Rectal smooth muscle tissue (tissue), 1 donor: Measurements from ENCODE around the gene ACTMAP.
"Not testable (repeated sequence)": the region's sequence is repeated elsewhere in the genome, so short reads cannot be mapped to it uniquely, and the experiment has no call there.

Experiments used
- H3K27ac ChIP-seq: one replicate; pipeline ENCODE4 v1.7.0; 2013; ENCODE audit warnings: low read depth, low read length, inconsistent platforms
- H3K27me3 ChIP-seq: one replicate; pipeline ENCODE4 v1.7.0; 2013; ENCODE audit warnings: low read length; ENCODE audit not compliant: control insufficient read depth, insufficient read depth
- H3K36me3 ChIP-seq: one replicate; pipeline ENCODE4 v1.7.0; 2013; ENCODE audit warnings: low read length; ENCODE audit not compliant: control insufficient read depth, insufficient read depth
- H3K4me1 ChIP-seq: one replicate; pipeline ENCODE4 v1.7.0; 2013; ENCODE audit warnings: low read length; ENCODE audit not compliant: control insufficient read depth, insufficient read depth
- H3K4me3 ChIP-seq: one replicate; pipeline ENCODE4 v1.7.0; 2013; ENCODE audit warnings: low read length
- H3K9ac ChIP-seq: one replicate; pipeline ENCODE4 v1.7.0; 2013; ENCODE audit warnings: low read length

ACTMAP gene

DNA sequence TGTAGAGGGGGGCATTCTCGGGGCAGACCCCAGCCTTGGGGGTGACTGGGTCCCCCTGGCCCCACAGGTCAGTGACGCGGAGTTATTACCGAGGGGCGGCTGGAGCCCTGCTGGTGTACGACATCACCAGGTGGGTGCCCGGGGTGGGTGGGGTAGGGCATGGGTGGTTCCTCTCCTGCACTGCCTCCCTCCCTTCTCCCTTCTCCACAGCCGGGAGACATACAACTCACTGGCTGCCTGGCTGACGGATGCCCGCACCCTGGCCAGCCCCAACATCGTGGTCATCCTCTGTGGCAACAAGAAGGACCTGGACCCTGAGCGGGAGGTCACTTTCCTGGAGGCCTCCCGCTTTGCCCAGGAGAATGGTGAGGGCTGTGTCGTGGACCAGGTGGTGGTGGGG, 33.4 kb upstream of the ACTMAP start:
- no peak overlapping the region for H3K9ac ChIP-seq
- H3K27me3 ChIP-seq = no peaks in the 10 kb centered on the region
- no peak overlapping the region for H3K4me3 ChIP-seq
- H3K4me1 ChIP-seq = peaks cover 6% of the 10 kb centered on the region
- H3K27ac ChIP-seq = no peak overlapping the region
- peaks cover 4% of the 10 kb centered on the region for H3K36me3 ChIP-seq

DNA sequence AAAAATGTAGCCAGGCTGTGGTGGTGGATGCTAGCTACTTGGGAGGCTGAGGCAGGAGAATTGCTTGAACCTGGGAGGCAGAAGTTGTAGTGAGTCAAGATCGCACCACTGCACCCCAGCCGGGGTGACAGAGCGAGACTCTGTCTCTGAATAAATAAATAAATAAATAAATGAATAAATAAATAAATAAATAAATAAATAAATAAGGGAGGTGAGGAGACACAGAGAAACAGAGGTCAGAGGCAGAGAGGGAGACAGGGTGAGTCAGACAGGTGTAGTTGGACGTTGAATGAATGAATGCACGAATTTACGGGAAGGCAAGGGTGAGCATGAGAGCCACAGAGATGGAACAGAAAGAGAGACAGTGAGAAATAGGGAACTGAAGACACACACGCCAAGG, 30.9 kb upstream of the ACTMAP start:
- Histone ChIP-seq H3K4me1 (peaks cover 13% of the 10 kb centered on the region), H3K27me3 (no peaks in the 10 kb centered on the region), H3K4me3 (no peak overlapping the region), H3K9ac (no peak overlapping the region), H3K36me3 (peaks cover 4% of the 10 kb centered on the region), H3K27ac (no peak overlapping the region)

DNA sequence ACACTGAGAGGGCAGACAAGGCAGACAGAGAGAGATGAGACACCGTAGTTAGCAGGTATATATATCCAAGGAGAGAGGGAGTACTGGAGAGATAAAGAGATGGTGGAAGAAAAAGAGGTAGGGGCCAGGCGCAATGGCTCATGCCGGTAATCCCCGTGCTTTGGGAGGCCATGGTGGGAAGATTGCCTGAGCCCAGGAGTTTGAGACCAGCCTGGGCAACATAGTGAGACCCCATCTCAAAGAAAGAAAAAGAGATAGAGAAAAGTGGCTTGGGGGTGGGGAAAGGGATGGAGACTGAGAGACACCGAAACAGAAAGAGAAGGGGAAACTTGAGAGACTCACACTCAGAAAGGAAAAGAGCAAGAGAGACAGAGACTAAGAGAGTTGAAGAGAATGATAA, 30.3 kb upstream of the ACTMAP start:
- peaks cover 13% of the 10 kb centered on the region for H3K4me1 ChIP-seq
- no peak overlapping the region for H3K27ac ChIP-seq
- H3K9ac ChIP-seq = no peak overlapping the region
- no peaks in the 10 kb centered on the region for H3K27me3 ChIP-seq
- H3K4me3 ChIP-seq = no peak overlapping the region
- peaks cover 4% of the 10 kb centered on the region for H3K36me3 ChIP-seq

DNA sequence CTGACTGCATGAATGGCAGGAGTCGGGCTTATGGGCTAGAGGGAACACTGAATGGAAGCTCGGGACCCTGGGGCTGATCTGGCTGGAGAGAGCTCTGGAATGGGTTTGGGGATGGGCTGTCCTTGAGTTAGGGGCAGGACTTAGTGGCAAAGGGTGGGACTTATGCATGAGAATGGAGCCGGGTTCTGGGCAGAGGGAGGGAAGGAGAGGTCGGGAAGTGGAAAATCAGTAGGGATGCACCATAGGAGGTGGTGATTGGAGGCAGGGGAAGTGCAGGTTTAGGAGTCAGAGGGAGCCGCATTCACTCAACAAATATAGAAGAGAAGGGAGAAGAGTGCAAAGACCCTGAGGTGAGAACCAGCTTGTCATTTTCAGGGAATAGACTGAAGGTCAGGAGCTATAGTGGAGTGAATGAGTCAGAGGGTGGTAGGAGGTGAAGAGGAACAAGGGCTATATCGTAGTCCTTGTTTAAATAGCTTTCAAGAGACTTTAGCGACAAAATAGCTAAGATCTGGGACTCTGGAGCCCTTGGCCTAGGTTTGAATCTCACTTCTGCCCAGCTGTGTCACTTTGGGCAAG, 28.5 kb upstream of the ACTMAP start:
- peak overlapping the region; percentile 93 for H3K9ac ChIP-seq
- peaks cover 4% of the 10 kb centered on the region for H3K36me3 ChIP-seq
- H3K4me3 ChIP-seq = peak overlapping the region; percentile 89
- peaks cover 13% of the 10 kb centered on the region for H3K4me1 ChIP-seq
- no peaks in the 10 kb centered on the region for H3K27me3 ChIP-seq
- H3K27ac ChIP-seq = peak overlapping the region; percentile 97

DNA sequence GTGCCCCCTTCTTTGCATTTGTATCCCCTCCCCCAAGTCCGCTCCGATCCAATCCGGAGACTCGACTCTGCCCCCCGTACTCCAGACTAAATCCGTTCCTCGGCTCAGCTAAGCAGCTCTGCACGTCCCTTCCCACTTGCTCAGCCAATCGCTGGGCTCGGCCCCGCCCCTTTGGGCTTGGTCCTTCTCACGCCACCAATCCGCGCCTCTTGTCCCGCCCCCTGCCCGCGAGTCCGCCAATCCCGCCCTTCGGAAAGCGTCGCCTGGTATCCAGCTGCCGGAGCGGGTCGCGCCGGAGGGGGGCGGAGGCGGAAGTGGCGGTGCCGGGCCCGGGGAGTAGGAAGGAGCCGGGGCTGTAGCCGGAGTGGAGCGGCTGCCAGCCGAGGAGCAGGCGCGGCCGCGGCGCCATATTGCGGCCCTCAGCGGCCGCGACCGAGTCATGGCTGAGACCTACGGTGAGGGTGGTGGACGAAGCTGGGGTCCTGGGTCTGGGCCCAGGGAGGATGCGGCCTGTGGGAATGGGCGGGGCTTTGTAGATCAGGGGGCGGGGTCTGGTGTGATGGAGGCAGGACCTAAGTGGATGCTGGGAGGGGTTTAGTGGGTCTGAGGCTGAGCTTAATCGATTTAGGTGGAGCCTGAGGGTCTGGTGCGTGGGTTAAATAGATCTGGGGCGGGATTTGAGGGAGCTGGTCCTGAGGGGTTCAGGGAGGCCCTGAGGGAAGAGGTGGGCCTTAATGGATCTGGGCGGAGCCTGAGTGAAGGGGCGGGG, 27.8 kb upstream of the ACTMAP start, which contains the start of gene RAB4B:
TSS of gene RAB4B (plus strand) at position 311 of the 769 bp plus-strand sequence. CDS start at position 440, 129 bp downstream.
- Histone ChIP-seq H3K36me3 (peaks cover 4% of the 10 kb centered on the region), H3K27ac (peak within 1 kb of the TSS; percentile 97), H3K4me1 (peaks cover 13% of the 10 kb centered on the region), H3K4me3 (peak within 1 kb of the TSS; percentile 89), H3K9ac (peak within 1 kb of the TSS; percentile 94), H3K27me3 (no peaks in the 10 kb centered on the region)

DNA sequence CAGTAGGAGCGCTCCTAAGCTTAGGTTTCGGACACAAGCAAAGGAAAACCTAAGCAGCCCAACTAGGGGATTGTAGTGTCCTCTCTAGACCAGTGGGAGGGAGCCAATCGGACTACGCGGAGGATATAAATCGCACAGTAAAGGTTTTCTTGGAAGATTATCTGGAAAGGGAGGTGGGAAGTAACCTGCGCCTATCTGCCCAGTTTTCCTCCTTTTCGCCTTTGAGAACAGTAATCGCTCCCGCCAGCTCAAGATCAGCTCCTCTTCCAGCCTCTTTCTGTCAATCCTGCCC, 27.3 kb upstream of the ACTMAP start:
- Histone ChIP-seq H3K9ac (peak overlapping the region; percentile 94), H3K36me3 (peaks cover 4% of the 10 kb centered on the region), H3K4me3 (peak overlapping the region; percentile 81), H3K27ac (peak overlapping the region; percentile 95), H3K27me3 (no peaks in the 10 kb centered on the region), H3K4me1 (peaks cover 13% of the 10 kb centered on the region)

DNA sequence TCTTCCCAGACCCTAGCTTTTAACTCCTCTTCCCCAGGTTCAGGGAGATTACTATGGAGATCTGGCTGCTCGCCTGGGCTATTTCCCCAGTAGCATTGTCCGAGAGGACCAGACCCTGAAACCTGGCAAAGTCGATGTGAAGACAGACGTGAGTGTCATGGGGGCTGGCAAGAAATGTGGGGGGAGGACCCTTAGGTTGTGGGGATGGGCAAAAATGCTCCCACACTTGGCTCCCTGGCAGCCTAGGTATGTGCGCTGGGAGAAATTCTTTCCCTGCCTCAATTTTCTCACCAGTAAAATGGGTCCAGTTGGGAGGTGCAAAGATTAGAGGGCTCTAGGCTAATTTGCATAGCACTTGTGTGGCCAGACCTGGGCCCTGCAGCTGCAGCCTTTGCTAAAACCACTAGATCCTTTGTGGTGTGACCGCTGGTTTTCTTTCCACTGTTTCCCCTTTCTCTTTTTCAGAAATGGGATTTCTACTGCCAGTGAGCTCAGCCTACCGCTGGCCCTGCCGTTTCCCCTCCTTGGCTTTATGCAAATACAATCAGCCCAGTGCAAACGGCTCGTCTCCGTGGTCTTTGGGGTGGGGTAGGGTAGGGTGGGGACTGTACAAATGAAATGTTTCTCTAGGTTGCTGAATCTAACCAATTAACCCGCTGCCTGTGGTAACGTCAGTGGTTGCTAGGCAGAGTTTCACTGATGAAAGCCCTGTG, 26.8 kb upstream of the ACTMAP start:
- Histone ChIP-seq H3K9ac (peak overlapping the region; percentile 94), H3K4me3 (peak overlapping the region; percentile 81), H3K36me3 (peaks cover 2% of the 10 kb centered on the region), H3K4me1 (peaks cover 13% of the 10 kb centered on the region), H3K27me3 (no peaks in the 10 kb centered on the region), H3K27ac (peak overlapping the region; percentile 95)

DNA sequence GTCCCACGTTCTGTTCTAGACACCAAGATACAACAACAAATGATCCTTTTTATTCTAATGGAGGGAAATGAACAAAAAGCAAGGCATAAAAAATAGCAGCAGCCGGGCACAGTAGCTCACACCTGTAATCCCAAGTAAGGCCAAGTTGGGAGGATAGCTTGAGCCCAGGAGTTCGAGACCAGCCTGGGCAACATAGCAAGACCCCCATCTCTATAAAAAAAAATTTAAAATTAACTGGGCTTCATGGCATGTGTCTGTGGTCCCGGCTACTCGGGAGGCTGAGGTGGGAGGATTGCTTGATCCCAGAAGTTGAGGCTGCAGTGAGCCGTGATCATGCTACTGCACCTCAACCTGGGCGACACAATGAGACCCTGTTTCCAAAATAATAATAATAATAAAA, 26.1 kb upstream of the ACTMAP start:
- no peaks in the 10 kb centered on the region for H3K27me3 ChIP-seq
- H3K4me3 ChIP-seq = no peak overlapping the region
- H3K27ac ChIP-seq = no peak overlapping the region
- peaks cover 13% of the 10 kb centered on the region for H3K4me1 ChIP-seq
- peaks cover 1% of the 10 kb centered on the region for H3K36me3 ChIP-seq
- no peak overlapping the region for H3K9ac ChIP-seq

DNA sequence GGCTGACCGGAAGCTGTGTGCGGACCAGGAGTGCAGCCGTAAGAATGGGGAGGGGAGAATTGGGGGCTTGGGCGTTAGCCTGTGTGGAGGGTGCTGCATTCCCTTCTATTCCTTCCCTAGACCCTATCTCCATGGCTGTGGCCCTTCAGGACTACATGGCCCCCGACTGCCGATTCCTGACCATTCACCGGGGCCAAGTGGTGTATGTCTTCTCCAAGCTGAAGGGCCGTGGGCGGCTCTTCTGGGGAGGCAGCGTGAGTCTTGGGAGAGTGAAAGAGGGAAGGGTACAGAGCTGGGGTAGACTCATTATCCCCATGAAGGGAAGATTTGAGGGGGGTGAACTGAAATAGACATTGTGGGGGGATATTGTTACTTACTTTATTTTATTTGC, 25.4 kb upstream of the ACTMAP start:
- H3K36me3 ChIP-seq = no peaks in the 10 kb centered on the region
- H3K27ac ChIP-seq = no peak overlapping the region
- H3K4me1 ChIP-seq = peaks cover 13% of the 10 kb centered on the region
- no peak overlapping the region for H3K9ac ChIP-seq
- no peak overlapping the region for H3K4me3 ChIP-seq
- H3K27me3 ChIP-seq = no peaks in the 10 kb centered on the region

DNA sequence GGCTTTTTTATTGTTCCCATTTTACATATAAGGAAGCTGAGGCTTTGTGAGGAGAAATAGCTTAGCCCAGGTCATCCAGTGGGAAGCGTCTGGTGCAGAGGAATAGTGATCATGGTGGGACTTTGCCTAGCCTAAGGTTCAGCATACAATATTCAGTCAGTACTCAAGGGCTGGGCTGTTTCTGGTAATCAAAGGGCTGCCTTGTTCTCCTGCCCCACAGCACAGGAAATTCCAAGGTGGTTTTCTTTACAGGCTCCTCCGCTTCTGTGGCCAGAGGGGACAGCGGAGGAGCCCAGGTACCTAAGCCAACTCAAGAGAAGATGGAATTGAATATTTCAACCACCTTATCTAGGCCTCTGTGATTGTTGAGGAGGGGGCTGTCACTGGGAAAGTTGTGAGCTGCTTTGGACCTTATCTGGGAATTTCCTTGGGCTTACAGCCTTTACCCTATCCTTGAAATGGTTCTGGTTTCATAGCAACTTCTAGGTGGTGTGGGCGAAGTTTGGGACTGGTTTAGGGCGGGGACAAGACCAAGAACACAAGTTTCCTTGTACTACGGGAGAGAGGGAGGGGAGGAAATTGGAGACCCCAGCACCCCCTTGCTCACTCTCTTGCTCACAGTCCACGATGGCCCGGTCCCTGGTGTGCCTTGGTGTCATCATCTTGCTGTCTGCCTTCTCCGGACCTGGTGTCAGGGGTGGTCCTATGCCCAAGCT, 24.8 kb upstream of the ACTMAP start, which contains the start of gene MIA:
TSS of gene MIA (plus strand) at position 606 of the 716 bp plus-strand sequence. CDS start at position 628, 22 bp downstream.
- Histone ChIP-seq H3K4me1 (peaks cover 13% of the 10 kb centered on the region), H3K9ac (no peak within 1 kb of the TSS), H3K27me3 (no peaks in the 10 kb centered on the region), H3K27ac (no peak within 1 kb of the TSS), H3K36me3 (no peaks in the 10 kb centered on the region), H3K4me3 (no peak within 1 kb of the TSS)

DNA sequence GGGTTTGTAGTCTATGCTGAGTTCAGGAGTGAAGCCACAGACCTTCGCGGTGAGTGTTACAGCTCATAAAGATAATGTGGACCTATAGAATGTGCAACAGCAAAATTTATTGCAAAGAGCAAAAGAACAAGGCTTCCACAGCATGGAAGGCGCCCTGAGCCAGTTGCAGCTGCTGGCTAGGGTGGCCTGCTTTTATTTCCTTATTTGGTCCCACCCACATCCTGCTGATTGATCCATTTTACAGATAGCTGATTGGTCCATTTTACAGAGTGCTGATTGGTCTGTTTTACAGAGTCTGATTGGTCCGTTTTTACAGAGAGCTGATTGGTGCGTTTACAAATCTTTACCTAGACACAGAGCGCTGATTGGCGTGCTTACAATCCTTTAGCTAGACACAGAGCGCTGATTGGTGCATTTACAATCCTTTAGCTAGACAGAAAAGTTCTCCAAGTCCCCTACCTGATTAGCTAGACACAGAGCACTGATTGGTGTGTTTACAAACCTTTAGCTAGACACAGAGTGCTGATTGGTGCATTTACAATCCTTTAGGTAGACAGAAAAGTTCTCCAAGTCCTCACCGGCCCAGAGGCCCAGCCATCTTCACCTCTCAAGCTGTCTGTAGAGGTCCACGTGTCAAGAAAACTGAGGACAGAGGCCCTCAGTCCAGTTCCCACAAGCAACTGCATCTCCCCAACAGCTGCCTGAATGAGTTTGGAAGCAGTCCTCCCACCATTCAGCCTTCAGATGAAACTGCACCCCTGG, 21.0 kb upstream of the ACTMAP start:
- H3K36me3 ChIP-seq, H3K27ac ChIP-seq, H3K4me1 ChIP-seq, H3K4me3 ChIP-seq, H3K27me3 ChIP-seq, H3K9ac ChIP-seq: not testable (repeated sequence)

DNA sequence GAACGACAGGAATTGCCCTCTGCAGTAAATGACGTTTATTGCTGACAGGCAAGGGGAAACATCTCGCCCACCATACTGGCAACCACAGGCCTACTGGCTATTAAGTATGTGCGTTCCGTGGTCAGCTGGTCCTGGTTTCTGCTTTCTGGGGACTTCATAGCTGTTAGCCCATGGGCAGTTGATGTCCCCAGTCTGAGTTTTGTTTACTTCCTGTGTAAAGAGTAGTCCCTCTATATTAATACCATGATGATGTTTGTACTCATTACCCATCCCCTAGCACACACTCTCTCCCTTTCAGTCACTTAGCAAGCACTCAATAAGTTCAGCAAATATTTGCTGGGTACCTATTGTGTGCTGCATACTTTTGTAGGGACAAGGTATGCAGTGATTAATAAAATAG, 18.6 kb upstream of the ACTMAP start:
- Histone ChIP-seq H3K4me3 (no peak overlapping the region), H3K36me3 (peaks cover 16% of the 10 kb centered on the region), H3K27ac (no peak overlapping the region), H3K27me3 (no peaks in the 10 kb centered on the region), H3K4me1 (no peaks in the 10 kb centered on the region), H3K9ac (no peak overlapping the region)
